SK-N-SH (cell line): ENCODE measurements around the gene GATAD2A. TPM values are rescaled to one million over a fixed set of nuclear protein-coding genes. Genes with fewer than 3 reads are reported as not detected.

Experiments used
- CTCF ChIA-PET: fragments of 300-600, 350-600 bp; formaldehyde crosslinking; extraction: SDS; loops from one replicate; lab custom pipeline; 2021; lab: Yijun Ruan, JAX
- POLR2A ChIA-PET: fragments of 350-600 bp; sonication (Branson Sonifier 250); formaldehyde crosslinking; extraction: SDS; loops from one replicate; lab custom pipeline; 2020; ENCODE audit warnings: antibody characterized with exemption, inconsistent platforms; lab: Yijun Ruan, JAX
- DNase-seq: peaks from one replicate; pipeline ENCODE4 v3.0.0; 2012
- H2AFZ ChIP-seq: fragments of 200-600 bp; sonication (generic); 2 replicates; pipeline ENCODE4 v1.8.1; 2016; ENCODE audit warnings: antibody characterized with exemption, mild to moderate bottlenecking, low read depth
- H3F3A ChIP-seq: fragments of 200-600 bp; sonication (generic); replicated peaks from 2 replicates; pipeline ENCODE3; 2016; ENCODE audit warnings: antibody characterized with exemption, mild to moderate bottlenecking; ENCODE audit not compliant: insufficient read depth
- H3K27ac ChIP-seq, 2 experiments: fragments of 200-500 bp in 1 of 2; fragments of 200-600 bp in 1 of 2; sonication (Bioruptor generic) in 1 of 2; sonication (generic), shearing (Covaris generic) in 1 of 2; 2 replicates each; pipeline versions ENCODE4 v1.5.1 to v1.6.1; 2014 to 2016; ENCODE audit warnings: low read depth in 2 of 2, inconsistent platforms in 1 of 2, low read length in 1 of 2, mild to moderate bottlenecking in 1 of 2, mixed read lengths in 1 of 2
- H3K27me3 ChIP-seq: fragments of 200-600 bp; sonication (generic), shearing (Covaris generic); 2 replicates; pipeline ENCODE4 v1.6.1; 2016; ENCODE audit warnings: mixed run types; ENCODE audit not compliant: insufficient read depth
- H3K36me3 ChIP-seq, 2 experiments: fragments of 200-500 bp in 1 of 2; fragments of 200-600 bp in 1 of 2; sonication (Bioruptor generic) in 1 of 2; sonication (generic) in 1 of 2; replicated peaks in 1 of 2; 2 replicates each; pipeline versions ENCODE3 to v1.5.1; 2014 to 2016; ENCODE audit warnings: low read length in 1 of 2, mild to moderate bottlenecking in 1 of 2; ENCODE audit not compliant: insufficient read depth in 2 of 2, control insufficient read depth in 1 of 2
- H3K4me1 ChIP-seq, 2 experiments: fragments of 200-500 bp in 1 of 2; fragments of 200-600 bp in 1 of 2; sonication (Bioruptor generic) in 1 of 2; sonication (generic), shearing (Covaris generic) in 1 of 2; 2 replicates each; pipeline versions ENCODE4 v1.5.1 to v1.6.1; 2014 to 2016; ENCODE audit warnings: low read depth in 1 of 2, low read length in 1 of 2, mixed run types in 1 of 2; ENCODE audit not compliant: insufficient read depth in 2 of 2, control insufficient read depth in 1 of 2
- H3K4me2 ChIP-seq: fragments of 200-600 bp; sonication (generic), shearing (Covaris generic); 2 replicates; pipeline ENCODE4 v1.6.1; 2017; ENCODE audit warnings: mixed run types
- H3K4me3 ChIP-seq, 2 experiments: fragments of 200-500 bp in 1 of 2; fragments of 200-600 bp in 1 of 2; sonication (Bioruptor generic) in 1 of 2; sonication (generic), shearing (Covaris generic) in 1 of 2; 2 replicates each; pipeline versions ENCODE4 v1.5.1 to v1.8.1; 2014 to 2016; ENCODE audit warnings: low read depth in 2 of 2, inconsistent platforms in 1 of 2, low read length in 1 of 2, mild to moderate bottlenecking in 1 of 2, mixed read lengths in 1 of 2, moderate library complexity in 1 of 2
- H3K79me2 ChIP-seq: fragments of 200-600 bp; sonication (generic); 2 replicates; pipeline ENCODE4 v1.8.1; 2017; ENCODE audit warnings: mild to moderate bottlenecking; ENCODE audit not compliant: insufficient read depth
- H3K9ac ChIP-seq: fragments of 200-600 bp; sonication (generic); 2 replicates; pipeline ENCODE4 v1.6.1; 2017; ENCODE audit warnings: mixed run types
- H3K9me2 ChIP-seq: fragments of 200-600 bp; sonication (generic); 2 replicates; pipeline ENCODE4 v1.6.1; 2017; ENCODE audit warnings: mixed run types
- H3K9me3 ChIP-seq: fragments of 200-600 bp; sonication (generic); 2 replicates; pipeline ENCODE4 v1.6.1; 2017; ENCODE audit warnings: mixed run types, mild to moderate bottlenecking, moderate library complexity
- H4K20me1 ChIP-seq: fragments of 200-600 bp; sonication (generic); 2 replicates; pipeline ENCODE4 v1.6.1; 2017; ENCODE audit warnings: mild to moderate bottlenecking, mixed run types; ENCODE audit not compliant: insufficient read depth
- EP300 ChIP-seq, 2 experiments: IDR thresholded peaks; 2 replicates each; pipeline versions ENCODE4 v1.4.0 to v1.6.1; 2012; ENCODE audit warnings: borderline replicate concordance in 1 of 2, low read depth in 1 of 2, low read length in 1 of 2
- FOSL2 ChIP-seq: IDR thresholded peaks from 2 replicates; pipeline ENCODE4 v1.4.0; 2012; ENCODE audit warnings: low read depth, mild to moderate bottlenecking, moderate library complexity, borderline replicate concordance
- JUND ChIP-seq: IDR thresholded peaks from 2 replicates; pipeline ENCODE4 v1.4.0; 2012
- MXI1 ChIP-seq: IDR thresholded peaks from 2 replicates; pipeline ENCODE4 v1.6.1; 2012; ENCODE audit warnings: mild to moderate bottlenecking, low read depth, low read length, improper control_type of control experiment
- NFIC ChIP-seq: IDR thresholded peaks from 2 replicates; pipeline ENCODE4 v1.4.0; 2012; ENCODE audit warnings: borderline replicate concordance
- YY1 ChIP-seq: IDR thresholded peaks from 2 replicates; pipeline ENCODE4 v1.4.0; 2012; ENCODE audit warnings: low read depth, mild to moderate bottlenecking
- WGBS: methylation state at CpG from one replicate; pipeline ENCODE4 v1.1.6; 2017; ENCODE audit warnings: low lambda C conversion rate; 5-methylcytosine and 5-hydroxymethylcytosine counted together
- polyA plus RNA-seq, 3 experiments: library from polyadenylated mRNA; depleted of rRNA; stranded (reverse); fragments of >200 nt; gene quantifications; 2 replicates each; pipeline ENCODE4 v1.2.3, GENCODE V29; 2012
- TF ChIP-seq, protein P1 (sequence below): IDR thresholded peaks from 2 replicates; pipeline ENCODE4 v1.4.0; 2012; ENCODE audit warnings: low read depth

GATAD2A gene
- polyA plus RNA-seq, 1 of the 3 experiments (the other 2 are of a cell fraction) = 36.6 TPM

DNA sequence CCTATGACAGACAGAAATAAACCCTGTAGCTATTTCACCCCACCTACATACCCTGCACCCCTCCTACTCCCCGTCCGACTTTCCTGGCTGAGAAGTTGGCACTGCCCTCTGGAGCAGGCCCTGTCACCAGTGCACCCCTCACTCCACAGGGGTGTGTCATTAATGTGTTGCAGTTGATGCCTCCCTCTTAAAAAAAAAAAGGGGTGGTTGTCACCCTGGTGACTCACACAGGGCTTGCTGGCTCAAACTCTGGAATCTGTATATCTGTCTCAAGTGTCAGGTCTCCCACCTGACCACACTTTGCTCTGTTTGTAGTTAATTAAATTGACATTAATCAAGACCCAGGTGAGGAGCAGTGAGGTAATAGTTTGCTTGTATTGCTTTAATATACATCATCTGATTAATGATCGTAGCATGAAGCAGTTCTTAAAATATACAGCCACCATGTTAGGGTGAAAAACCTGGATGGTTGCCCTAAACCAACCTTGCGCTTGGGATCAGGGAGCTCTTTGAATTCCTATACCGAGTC lies 2.0 kb upstream of the GATAD2A start:
- no peaks in the 10 kb centered on the region for H3K9me2 ChIP-seq
- H3K79me2 ChIP-seq = peaks cover 54% of the 10 kb centered on the region
- H2AFZ ChIP-seq = 0 out of 2 replicates have a peak overlapping the region, but pooled peaks have one; percentile 18
- POLR2A ChIA-PET = no interaction called here
- no peaks in the 10 kb centered on the region for H3K36me3 ChIP-seq
- peaks cover 20 to 21% of the 10 kb centered on the region in 2 experiments; a peak in 3 of 4 replicates for H3K4me1 ChIP-seq
- H4K20me1 ChIP-seq = peaks cover 21% of the 10 kb centered on the region
- no peak overlapping the region for H3K4me3 ChIP-seq
- H3K9ac ChIP-seq = no peak overlapping the region
- no peak for DNase-seq
- peak overlapping the region in 1 of 2 experiments; percentile 12; a peak in 1 of 4 replicates for H3K27ac ChIP-seq
- 93% methylated on average over 5 of the region's 5 CpGs for WGBS
- CTCF ChIA-PET = interaction anchor here (0.6 to 4.6 kb wide), 6 partner anchors 10 to 125 kb away, joined by 3 to 23 read pairs (median 3); partner anchors contain the start of gene YJEFN3
- H3K4me2 ChIP-seq = no peak overlapping the region
- H3K27me3 ChIP-seq = no peaks in the 10 kb centered on the region
- H3F3A ChIP-seq = peaks cover 39% of the 10 kb centered on the region
- TF ChIP-seq YY1 (no peak), JUND (peak; percentile 20; the same call in 1 of the 2 replicates), FOSL2 (peak; percentile 55; the same call in 1 of the 2 replicates)
- TF ChIP-seq, protein P1, sequence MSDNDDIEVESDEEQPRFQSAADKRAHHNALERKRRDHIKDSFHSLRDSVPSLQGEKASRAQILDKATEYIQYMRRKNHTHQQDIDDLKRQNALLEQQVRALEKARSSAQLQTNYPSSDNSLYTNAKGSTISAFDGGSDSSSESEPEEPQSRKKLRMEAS = no peak
- H3K9me3 ChIP-seq = no peaks in the 10 kb centered on the region

DNA sequence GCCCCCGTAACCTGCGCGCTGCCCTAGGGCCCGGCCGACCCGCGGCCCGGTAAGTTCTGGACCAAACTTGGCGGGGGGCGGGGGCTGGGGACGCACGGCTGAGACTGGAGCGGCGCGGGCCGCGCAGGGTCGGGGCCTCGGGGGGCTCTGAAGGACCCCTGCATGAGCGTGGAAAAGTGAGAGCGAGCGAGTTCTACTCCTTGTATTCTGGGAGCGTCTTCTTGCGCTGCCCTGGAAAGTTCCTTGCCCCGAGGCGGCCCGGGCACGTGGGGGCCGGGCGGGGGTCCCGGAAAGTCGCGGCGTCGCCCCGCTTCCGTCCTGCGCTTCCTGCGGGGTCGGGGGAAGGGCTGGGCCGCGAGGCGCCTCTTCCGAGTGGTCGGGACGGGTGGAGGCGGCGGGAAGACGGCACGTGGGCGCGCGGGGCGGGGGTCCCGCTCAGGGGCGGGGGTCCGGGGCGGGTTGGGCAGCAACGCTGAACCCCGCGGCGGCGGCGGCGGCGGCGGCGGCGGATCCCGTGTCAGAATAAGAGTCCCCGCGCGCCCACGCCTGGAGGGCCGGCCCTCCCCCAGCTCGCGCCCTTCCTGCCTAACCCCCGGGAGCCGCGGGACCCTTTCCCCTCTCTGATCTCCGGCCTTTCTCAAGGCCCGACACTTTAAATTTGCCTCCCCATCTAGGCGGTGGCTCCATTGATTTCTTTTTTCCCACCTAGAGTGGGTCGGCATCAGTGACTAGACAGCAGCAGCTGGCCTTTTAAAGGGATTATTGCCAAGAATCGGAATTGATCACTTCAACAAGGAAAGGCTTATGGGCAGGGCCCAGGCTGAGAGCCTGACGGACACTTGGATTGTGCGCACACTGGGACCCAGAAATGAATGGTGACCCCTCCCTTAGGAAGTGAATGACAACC lies 749 bp downstream of the GATAD2A start:
- no peak overlapping the region for H2AFZ ChIP-seq
- peaks cover 62% of the 10 kb centered on the region for H3K79me2 ChIP-seq
- H3K36me3 ChIP-seq = no peaks in the 10 kb centered on the region
- ChIA-PET CTCF (interaction anchor here (0.6 to 4.6 kb wide), 10 partner anchors 11 to 238 kb away, joined by 3 to 23 read pairs (median 4); no protein-coding TSS in a partner anchor), POLR2A (interaction anchor here (0.8 to 1.4 kb wide), 3 partner anchors 11 to 84 kb away, joined by 3 to 5 read pairs (median 4); no protein-coding TSS in a partner anchor)
- H3K27me3 ChIP-seq = no peaks in the 10 kb centered on the region
- peak overlapping the region; percentile 98 for H3K4me2 ChIP-seq
- 3% methylated on average over 21 of the region's 87 CpGs for WGBS
- H3K9me3 ChIP-seq = no peaks in the 10 kb centered on the region
- H3K9ac ChIP-seq = peak overlapping the region; percentile 85
- peak overlapping the region; percentile 66 to 70 for H3K27ac ChIP-seq
- H3K4me1 ChIP-seq = peaks cover 24 to 27% of the 10 kb centered on the region in 2 experiments; a peak in 3 of 4 replicates
- H3F3A ChIP-seq = peaks cover 34% of the 10 kb centered on the region
- peaks cover 48% of the 10 kb centered on the region for H4K20me1 ChIP-seq
- H3K4me3 ChIP-seq = peak overlapping the region; percentile 86 to 97
- TF ChIP-seq MXI1 = peak; percentile 23; the same call in 1 of the 2 replicates
- peak; percentile 25; the same call in 1 of the 2 replicates for TF ChIP-seq NFIC
- TF ChIP-seq EP300 (IDR thresholded peaks at IDR 0.05; ENCODE audit: borderline replicate concordance in 1 of 2, low read depth in 1 of 2, low read length in 1 of 2) = no peak
- H3K9me2 ChIP-seq = no peaks in the 10 kb centered on the region
- peak; percentile 80 for DNase-seq
